Tibial nerve (tissue), 3 donors: ENCODE measurements around the gene NUF2.

ENCODE experiments used
- EP300 ChIP-seq, 2 donors: sonication (generic); formaldehyde crosslinking; IDR thresholded peaks; one replicate each; pipeline ENCODE4 v1.6.1; 2017; ENCODE audit warnings: antibody characterized with exemption in 2 of 2, mild to moderate bottlenecking in 1 of 2
- POLR2A ChIP-seq, 2 donors: fragments of 450-650 bp; IDR thresholded peaks; one replicate each; pipeline ENCODE4 v1.6.1; 2017; ENCODE audit warnings: antibody characterized with exemption in 2 of 2, mild to moderate bottlenecking in 2 of 2, moderate library complexity in 2 of 2

DNA sequence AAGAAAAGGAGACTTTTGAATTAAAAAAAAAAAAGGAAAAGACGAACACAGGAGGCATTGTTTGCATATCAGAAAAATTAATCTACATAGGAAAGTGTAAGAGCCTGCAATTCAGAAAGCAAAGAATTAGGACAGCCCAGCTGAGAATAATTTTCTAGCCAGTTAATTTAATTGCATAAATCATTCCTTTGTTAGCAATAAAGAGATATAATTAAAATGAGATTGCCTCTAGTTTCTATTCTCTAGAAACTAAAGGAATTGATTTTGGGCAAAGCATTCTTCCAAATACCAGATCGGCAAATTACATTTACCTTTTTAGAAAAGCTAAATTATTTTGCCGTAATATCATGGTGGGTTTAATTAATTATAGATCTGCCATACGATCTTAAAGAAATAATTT is 46.0 kb downstream of the NUF2 start:
- no peak for TF ChIP-seq EP300 (IDR thresholded peaks at IDR 0.05)
- TF ChIP-seq POLR2A (IDR thresholded peaks at IDR 0.05): no peak
